ENCODE results near the gene FAM216B. TPM values are rescaled to one million over a fixed set of nuclear protein-coding genes. Genes with fewer than 3 reads are reported as not detected.

Gene FAM216B
- total and polyA plus RNA-seq, 7 donors, result not detected

DNA sequence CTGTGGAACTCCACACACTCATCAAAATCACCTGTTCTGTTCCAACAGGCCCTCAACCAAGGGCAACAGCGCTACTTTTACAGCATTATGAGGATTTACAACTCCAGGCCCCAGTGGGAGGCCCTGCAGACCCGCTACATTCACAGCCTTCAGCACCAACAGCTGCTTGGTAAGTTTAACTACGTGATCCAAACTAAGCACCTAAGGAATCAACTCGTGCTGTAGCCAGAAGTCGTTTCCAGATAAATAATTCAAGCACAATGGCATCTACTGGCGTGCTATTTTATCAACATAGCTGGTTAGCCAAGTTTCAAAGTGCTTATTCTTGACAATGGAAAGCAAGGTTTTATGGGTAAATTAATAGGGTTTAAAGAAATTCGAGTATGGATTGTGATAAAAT is 5.3 kb downstream of the FAM216B start:
- intact Hi-C loops (cut with DNase I), result no loop called here
- ATAC-seq (no peak), DNase-seq (no peak)
- no peaks in the 10 kb centered on the region for H3K9me3 ChIP-seq
- H3K27me3 ChIP-seq (ENCODE audit: insufficient read depth in 3 of 3, low read length in 2 of 3), result no peaks in the 10 kb centered on the region
- no peak overlapping the region for H3K4me3 ChIP-seq
- no peak overlapping the region for H3K27ac ChIP-seq
- no peaks in the 10 kb centered on the region for H3K36me3 ChIP-seq (ENCODE audit: insufficient read depth in 1 of 2, low read depth in 1 of 2)
- WGBS, 3 donors, result 19 to 25% (median 22%) methylated on average over 7 of the region's 7 CpGs
- TF ChIP-seq, protein P1, sequence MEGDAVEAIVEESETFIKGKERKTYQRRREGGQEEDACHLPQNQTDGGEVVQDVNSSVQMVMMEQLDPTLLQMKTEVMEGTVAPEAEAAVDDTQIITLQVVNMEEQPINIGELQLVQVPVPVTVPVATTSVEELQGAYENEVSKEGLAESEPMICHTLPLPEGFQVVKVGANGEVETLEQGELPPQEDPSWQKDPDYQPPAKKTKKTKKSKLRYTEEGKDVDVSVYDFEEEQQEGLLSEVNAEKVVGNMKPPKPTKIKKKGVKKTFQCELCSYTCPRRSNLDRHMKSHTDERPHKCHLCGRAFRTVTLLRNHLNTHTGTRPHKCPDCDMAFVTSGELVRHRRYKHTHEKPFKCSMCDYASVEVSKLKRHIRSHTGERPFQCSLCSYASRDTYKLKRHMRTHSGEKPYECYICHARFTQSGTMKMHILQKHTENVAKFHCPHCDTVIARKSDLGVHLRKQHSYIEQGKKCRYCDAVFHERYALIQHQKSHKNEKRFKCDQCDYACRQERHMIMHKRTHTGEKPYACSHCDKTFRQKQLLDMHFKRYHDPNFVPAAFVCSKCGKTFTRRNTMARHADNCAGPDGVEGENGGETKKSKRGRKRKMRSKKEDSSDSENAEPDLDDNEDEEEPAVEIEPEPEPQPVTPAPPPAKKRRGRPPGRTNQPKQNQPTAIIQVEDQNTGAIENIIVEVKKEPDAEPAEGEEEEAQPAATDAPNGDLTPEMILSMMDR (IDR thresholded peaks at IDR 0.05), result no peak
- no peaks in the 10 kb centered on the region for H3K4me1 ChIP-seq

DNA sequence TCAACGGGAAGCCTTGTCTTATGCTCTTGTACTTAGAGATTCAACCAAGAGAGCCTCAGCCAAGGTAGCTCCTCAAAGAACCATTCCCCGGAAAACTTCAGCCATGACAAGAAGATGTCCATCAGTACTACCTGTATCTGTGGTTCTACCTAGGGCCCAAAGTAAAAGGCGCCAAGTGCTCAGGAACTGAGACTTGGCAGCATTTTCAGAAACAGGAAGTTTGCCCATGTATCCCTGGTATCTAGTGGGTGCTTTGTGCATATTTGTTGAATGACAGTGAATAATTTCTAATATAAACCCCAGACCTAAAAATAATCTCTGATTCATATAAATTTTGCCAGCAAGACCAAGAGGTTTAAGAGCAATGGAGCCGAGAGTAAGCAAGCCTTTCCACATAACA is 7.2 kb downstream of the FAM216B start:
- Histone ChIP-seq H3K27ac (no peak overlapping the region), H3K4me1 (no peaks in the 10 kb centered on the region)

DNA sequence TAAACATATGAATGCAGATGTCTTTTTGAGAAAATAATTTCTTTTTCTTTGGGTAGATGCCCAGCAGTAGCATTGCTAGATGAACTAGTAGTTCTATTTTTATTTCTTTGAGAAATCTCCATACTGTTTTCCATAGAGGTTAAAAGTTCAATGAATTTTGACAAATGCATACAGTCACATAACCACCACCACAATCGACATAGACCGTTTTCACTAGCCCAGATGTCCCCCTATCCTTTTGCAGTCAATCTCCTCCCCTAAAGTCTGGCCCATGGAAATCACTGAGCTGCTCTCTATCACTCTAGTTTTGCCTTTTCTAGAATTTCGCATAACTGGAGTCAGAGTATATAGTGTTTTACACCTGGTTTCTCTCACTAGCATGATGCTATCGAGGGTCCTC is 10.8 kb downstream of the FAM216B start:
- whole genome bisulfite sequencing, 3 donors, result 84 to 89% (median 85%) methylated on average over 4 of the region's 4 CpGs
- TF ChIP-seq, protein P1 (IDR thresholded peaks at IDR 0.05), result no peak
- intact Hi-C loops (cut with DNase I), result no loop called here
- Histone ChIP-seq H3K36me3 (ENCODE audit: insufficient read depth in 1 of 2, low read depth in 1 of 2) (no peaks in the 10 kb centered on the region), H3K27ac (no peak overlapping the region), H3K4me1 (no peaks in the 10 kb centered on the region), H3K27me3 (ENCODE audit: insufficient read depth in 3 of 3, low read length in 2 of 3) (peaks cover 0 to 5% (median 3%) of the 10 kb centered on the region in 3 donors), H3K9me3 (no peaks in the 10 kb centered on the region), H3K4me3 (no peak overlapping the region)
- DNase-seq (no peak), ATAC-seq (no peak)

More for the DNA sequence above, 7.2 kb downstream of the FAM216B start:
- Histone ChIP-seq H3K36me3 (ENCODE audit: insufficient read depth in 1 of 2, low read depth in 1 of 2) (no peaks in the 10 kb centered on the region), H3K9me3 (no peaks in the 10 kb centered on the region), H3K4me3 (no peak overlapping the region), H3K27me3 (ENCODE audit: insufficient read depth in 3 of 3, low read length in 2 of 3) (peaks cover 0 to 3% (median 0%) of the 10 kb centered on the region in 3 donors)
- no peak for DNase-seq
- intact Hi-C loops (cut with DNase I), result no loop called here
- TF ChIP-seq, protein P1 (IDR thresholded peaks at IDR 0.05), result no peak
- no peak for ATAC-seq
- 90 to 96% (median 94%) methylated on average over 4 of the region's 4 CpGs for WGBS, 3 donors

DNA sequence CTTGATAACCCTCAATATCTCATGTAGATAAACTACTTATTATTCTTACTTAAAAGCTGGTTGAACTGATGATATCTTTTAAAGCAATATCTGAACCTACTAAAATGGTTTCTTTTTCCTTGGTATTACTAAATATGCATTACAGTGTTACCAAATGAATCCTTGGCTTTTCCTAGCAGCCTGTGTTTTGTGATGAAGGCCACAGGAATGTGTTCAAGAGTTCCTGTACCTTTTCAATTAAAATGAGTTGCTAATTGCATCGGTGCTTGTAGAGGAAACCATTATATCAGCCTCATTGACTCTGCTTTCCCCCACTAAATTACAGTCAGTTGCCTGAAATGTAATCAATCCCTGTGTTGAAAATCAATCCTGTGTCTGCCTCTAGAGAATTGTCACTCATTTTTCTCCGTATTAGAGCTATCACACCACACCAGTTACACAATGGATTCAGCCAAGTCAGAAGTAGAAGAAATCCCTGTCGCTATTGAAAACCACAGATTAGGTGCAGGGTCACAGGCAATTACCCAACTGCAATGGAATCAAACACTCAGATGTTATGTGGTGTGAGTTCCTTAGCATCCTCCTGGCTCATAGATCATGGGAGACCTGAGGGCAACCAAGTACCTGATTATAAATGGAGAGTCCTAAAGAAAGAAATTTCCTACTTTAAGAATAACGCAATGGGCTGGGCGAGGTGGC is 13.3 kb downstream of the FAM216B start:
- TF ChIP-seq, protein P1 (IDR thresholded peaks at IDR 0.05), result no peak
- Histone ChIP-seq H3K4me1 (no peaks in the 10 kb centered on the region), H3K9me3 (no peaks in the 10 kb centered on the region), H3K4me3 (no peak overlapping the region), H3K27me3 (ENCODE audit: insufficient read depth in 3 of 3, low read length in 2 of 3) (peaks cover 0 to 5% (median 3%) of the 10 kb centered on the region in 3 donors), H3K27ac (no peak overlapping the region), H3K36me3 (ENCODE audit: insufficient read depth in 1 of 2, low read depth in 1 of 2) (no peaks in the 10 kb centered on the region)
- ATAC-seq, result no peak
- DNase-seq, result no peak
- intact Hi-C loops (cut with DNase I), result no loop called here
- 65 to 72% (median 71%) methylated on average over 5 of the region's 5 CpGs for WGBS, 3 donors

DNA sequence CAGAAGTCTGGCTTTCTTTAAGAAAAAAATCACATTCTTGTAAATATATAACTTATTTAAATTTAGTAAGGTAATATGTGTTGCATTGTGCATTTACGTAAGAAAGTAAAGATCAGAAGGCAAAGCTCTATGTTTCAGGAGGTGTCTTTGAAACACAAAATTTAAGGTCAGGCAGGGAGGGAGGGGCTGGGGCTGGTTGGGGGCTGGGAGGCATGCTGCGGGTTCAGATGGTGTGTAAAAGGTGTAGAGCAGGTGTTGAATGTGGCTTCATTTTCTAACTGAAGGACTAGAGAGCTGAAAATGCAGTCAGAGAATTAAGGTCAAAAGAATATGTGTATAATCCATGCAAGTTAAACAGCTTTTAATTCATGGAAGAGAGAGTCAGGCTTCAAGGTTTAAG is 14.3 kb downstream of the FAM216B start:
- WGBS, 3 donors, result 94 to 99% (median 97%) methylated on average over 2 of the region's 2 CpGs
- intact Hi-C loops (cut with DNase I), result no loop called here

More for the DNA sequence above, 14.3 kb downstream of the FAM216B start:
- H3K9me3 ChIP-seq, result no peaks in the 10 kb centered on the region
- no peaks in the 10 kb centered on the region for H3K36me3 ChIP-seq (ENCODE audit: insufficient read depth in 1 of 2, low read depth in 1 of 2)
- no peak for ATAC-seq
- H3K4me1 ChIP-seq, result no peaks in the 10 kb centered on the region
- DNase-seq, result no peak
- peaks cover 0 to 5% (median 3%) of the 10 kb centered on the region in 3 donors for H3K27me3 ChIP-seq (ENCODE audit: insufficient read depth in 3 of 3, low read length in 2 of 3)
- H3K27ac ChIP-seq, result no peak overlapping the region
- TF ChIP-seq, protein P1 (IDR thresholded peaks at IDR 0.05), result no peak
- H3K4me3 ChIP-seq, result no peak overlapping the region

Measured in psoas muscle (tissue), 8 donors.